ENCODE measurements around the gene TPST1. TPM values are rescaled to one million over a fixed set of nuclear protein-coding genes. Genes with fewer than 3 reads are reported as not detected.

The TPST1 gene
- 50.2 and 61.4 TPM in 2 replicates for total RNA-seq

DNA sequence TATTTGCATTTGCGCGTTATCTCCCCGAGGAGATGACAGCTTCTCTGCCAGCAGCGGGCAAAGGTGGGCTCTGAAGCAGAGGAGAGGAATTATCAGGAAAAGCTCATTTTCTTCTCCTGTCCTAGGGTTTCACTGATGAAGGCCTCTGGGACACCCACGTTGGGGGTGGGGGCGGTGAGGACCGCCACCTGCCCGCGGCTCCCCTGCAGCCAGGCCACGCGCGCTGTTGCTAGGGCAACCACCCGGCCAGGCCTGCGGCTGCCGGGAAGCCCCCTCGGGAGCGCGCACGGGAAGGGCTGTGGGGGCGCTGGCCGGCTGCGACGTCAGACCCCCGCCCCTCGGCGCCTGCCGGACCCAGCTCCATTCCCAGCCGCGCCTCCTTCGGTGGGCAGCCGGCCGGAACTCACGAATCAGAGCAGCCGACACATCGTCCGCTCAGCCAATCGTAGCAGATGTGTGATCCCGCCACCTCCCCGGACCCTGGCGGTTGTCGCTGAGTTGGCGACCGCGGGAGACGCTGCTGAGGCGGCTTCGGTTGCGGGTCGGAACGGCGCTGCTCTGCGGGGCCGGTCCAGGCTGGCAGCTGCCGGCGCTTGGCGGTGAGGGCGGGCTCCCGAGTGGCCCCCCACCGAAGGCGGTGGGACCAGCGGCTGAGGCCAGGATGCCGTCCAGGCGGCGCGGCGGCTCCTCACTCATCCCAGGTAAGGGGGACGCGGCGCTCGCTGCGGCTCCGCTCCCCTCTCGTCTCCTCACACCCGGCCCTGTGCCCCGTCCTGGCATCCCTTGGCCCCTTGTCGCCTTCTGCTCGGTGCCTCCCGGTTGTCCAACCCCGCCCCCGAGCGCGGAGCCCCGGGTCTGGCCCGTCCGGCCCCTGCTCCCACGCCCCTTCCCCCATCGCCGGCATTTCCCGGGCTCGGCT lies at the start of gene TPST1:
Gene TPST1 (plus strand): TSS at position 513 of the 919 bp plus-strand sequence. CDS start 35,092 bp downstream, outside the sequence.

Other genes starting within 250 kb of the TPST1 start
- gene GUSB, start 223.1 kb upstream of the TPST1 start, total RNA-seq: 16.1 and 25.0 TPM in 2 replicates
- 58.5 and 66.6 TPM in 2 replicates for gene ASL, start 129.5 kb upstream of the TPST1 start, total RNA-seq
- gene CRCP, start 90.5 kb upstream of the TPST1 start, total RNA-seq: 29.1 and 37.2 TPM in 2 replicates